ENCODE measurements around the gene DACH1. TPM values are rescaled to one million over a fixed set of nuclear protein-coding genes. Genes with fewer than 3 reads are reported as not detected.

The DACH1 gene
- total RNA-seq, 2 experiments from 2014 or later: not detected

DNA sequence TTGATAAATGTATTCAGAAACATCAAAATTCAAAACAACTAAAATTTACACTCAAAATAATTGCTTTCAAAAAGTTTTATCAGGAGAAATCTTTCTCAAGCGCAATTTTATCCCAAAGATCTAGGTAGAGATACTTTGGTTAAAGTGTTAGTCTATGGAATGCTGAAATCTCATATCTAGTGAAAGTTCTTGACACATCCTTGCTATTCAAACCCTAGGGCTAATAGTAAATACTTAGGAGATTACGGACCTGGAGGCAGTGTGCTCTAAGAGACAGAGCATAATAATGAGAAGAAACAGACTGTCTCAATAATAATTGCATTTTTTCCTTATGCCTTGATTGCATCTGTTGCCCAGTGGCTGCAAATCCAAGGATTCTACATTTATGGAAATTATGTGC lies 330.8 kb downstream of the DACH1 start:
- H3K4me2 ChIP-seq (ENCODE audit: low read length): no peak overlapping the region
- no peaks in the 10 kb centered on the region for H3K79me2 ChIP-seq (ENCODE audit: insufficient read depth, low read depth, low read length)
- H2AFZ ChIP-seq (ENCODE audit: low read length): no peak overlapping the region
- no peaks in the 10 kb centered on the region for H3K4me1 ChIP-seq (ENCODE audit: insufficient read depth, low read length, poor library complexity, severe bottlenecking)
- DNase-seq (ENCODE audit: low spot score): no peak
- no peaks in the 10 kb centered on the region for H3K9me2 ChIP-seq (ENCODE audit: insufficient read depth, low read length)
- intact Hi-C loops (cut with micrococcal nuclease; ENCODE audit: unreplicated experiment): no loop called here
- no peaks in the 10 kb centered on the region for H3K36me3 ChIP-seq (ENCODE audit: insufficient read depth, low read length)
- no peak overlapping the region for H3K27ac ChIP-seq (ENCODE audit: low read depth, low read length, poor library complexity, severe bottlenecking)
- no peaks in the 10 kb centered on the region for H4K20me1 ChIP-seq (ENCODE audit: insufficient read depth, low read length)
- no peaks in the 10 kb centered on the region for H3K9me3 ChIP-seq (ENCODE audit: low read length)
- no TSS peak for BruUV-seq (replicated peaks)
- H3K4me3 ChIP-seq (ENCODE audit: low read depth, low read length, poor library complexity, severe bottlenecking): no peak overlapping the region
- TF ChIP-seq EZH2phosphoT487 (IDR thresholded peaks at IDR 0.05; ENCODE audit: borderline replicate concordance, low read depth, low read length): no peak
- TF ChIP-seq, protein P1, sequence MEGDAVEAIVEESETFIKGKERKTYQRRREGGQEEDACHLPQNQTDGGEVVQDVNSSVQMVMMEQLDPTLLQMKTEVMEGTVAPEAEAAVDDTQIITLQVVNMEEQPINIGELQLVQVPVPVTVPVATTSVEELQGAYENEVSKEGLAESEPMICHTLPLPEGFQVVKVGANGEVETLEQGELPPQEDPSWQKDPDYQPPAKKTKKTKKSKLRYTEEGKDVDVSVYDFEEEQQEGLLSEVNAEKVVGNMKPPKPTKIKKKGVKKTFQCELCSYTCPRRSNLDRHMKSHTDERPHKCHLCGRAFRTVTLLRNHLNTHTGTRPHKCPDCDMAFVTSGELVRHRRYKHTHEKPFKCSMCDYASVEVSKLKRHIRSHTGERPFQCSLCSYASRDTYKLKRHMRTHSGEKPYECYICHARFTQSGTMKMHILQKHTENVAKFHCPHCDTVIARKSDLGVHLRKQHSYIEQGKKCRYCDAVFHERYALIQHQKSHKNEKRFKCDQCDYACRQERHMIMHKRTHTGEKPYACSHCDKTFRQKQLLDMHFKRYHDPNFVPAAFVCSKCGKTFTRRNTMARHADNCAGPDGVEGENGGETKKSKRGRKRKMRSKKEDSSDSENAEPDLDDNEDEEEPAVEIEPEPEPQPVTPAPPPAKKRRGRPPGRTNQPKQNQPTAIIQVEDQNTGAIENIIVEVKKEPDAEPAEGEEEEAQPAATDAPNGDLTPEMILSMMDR (conservative IDR thresholded peaks at IDR 0.05; ENCODE audit: low read length): no peak
- CTCF ChIA-PET (ENCODE audit: unreplicated experiment): no interaction called here
- POLR2A ChIA-PET: no interaction called here

DNA sequence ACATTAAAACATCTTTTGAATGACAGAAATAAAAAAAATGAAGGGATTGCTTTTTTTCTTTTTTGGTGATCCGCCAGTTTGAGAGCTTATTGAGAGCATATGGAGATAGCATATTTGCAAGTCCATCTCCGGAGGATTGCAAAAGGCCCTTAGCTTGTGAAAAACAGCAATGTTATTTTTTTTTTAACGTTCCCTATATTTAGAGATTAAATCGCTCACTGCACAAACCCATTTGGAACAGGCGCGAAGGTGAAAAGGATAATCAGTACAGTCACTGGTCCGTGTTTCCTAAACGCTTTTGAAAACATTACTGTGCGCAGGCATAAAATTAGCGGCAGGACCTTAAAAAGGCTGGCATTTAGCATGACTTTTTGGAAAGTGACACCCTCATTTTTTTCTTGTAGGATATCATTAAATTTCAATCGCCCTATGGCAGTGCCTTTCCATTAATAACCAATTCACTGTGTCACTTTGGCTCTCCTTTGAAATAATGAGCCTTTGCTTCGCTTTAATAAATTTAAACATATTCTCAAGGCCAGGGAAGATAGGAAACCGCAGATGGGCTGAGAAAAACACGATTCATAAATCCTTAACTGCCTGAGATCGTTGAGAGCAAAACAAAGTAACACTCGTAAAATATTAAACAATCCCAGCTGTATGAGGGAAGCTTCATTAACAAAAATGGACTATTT lies 342.2 kb downstream of the DACH1 start:
- no peak overlapping the region for H2AFZ ChIP-seq (ENCODE audit: low read length)
- H3K4me1 ChIP-seq (ENCODE audit: insufficient read depth, low read length, poor library complexity, severe bottlenecking): no peaks in the 10 kb centered on the region
- no peaks in the 10 kb centered on the region for H3K79me2 ChIP-seq (ENCODE audit: insufficient read depth, low read depth, low read length)
- ChIA-PET POLR2A (no interaction called here), CTCF (ENCODE audit: unreplicated experiment) (no interaction called here)
- H3K4me3 ChIP-seq (ENCODE audit: low read depth, low read length, poor library complexity, severe bottlenecking): no peak overlapping the region
- no peak overlapping the region for H3K4me2 ChIP-seq (ENCODE audit: low read length)
- H4K20me1 ChIP-seq (ENCODE audit: insufficient read depth, low read length): no peaks in the 10 kb centered on the region
- H3K36me3 ChIP-seq (ENCODE audit: insufficient read depth, low read length): no peaks in the 10 kb centered on the region
- no peaks in the 10 kb centered on the region for H3K9me2 ChIP-seq (ENCODE audit: insufficient read depth, low read length)
- no peak for TF ChIP-seq EZH2phosphoT487 (IDR thresholded peaks at IDR 0.05; ENCODE audit: borderline replicate concordance, low read depth, low read length)
- TF ChIP-seq, protein P1 (conservative IDR thresholded peaks at IDR 0.05; ENCODE audit: low read length): no peak
- intact Hi-C loops (cut with micrococcal nuclease; ENCODE audit: unreplicated experiment): no loop called here
- no peak for DNase-seq (ENCODE audit: low spot score)
- H3K9me3 ChIP-seq (ENCODE audit: low read length): no peaks in the 10 kb centered on the region
- no peak overlapping the region for H3K27ac ChIP-seq (ENCODE audit: low read depth, low read length, poor library complexity, severe bottlenecking)
- no TSS peak for BruUV-seq (replicated peaks)

GRCh38 chr13:71524245-71524612 lies 342.8 kb downstream of the DACH1 start:
- CTCF ChIA-PET (ENCODE audit: unreplicated experiment): no interaction called here
- Histone ChIP-seq H2AFZ (ENCODE audit: low read length) (no peak overlapping the region), H3K79me2 (ENCODE audit: insufficient read depth, low read depth, low read length) (no peaks in the 10 kb centered on the region), H3K9me2 (ENCODE audit: insufficient read depth, low read length) (no peaks in the 10 kb centered on the region), H3K4me1 (ENCODE audit: insufficient read depth, low read length, poor library complexity, severe bottlenecking) (no peaks in the 10 kb centered on the region), H3K4me2 (ENCODE audit: low read length) (no peak overlapping the region), H3K36me3 (ENCODE audit: insufficient read depth, low read length) (no peaks in the 10 kb centered on the region), H4K20me1 (ENCODE audit: insufficient read depth, low read length) (no peaks in the 10 kb centered on the region), H3K27ac (ENCODE audit: low read depth, low read length, poor library complexity, severe bottlenecking) (no peak overlapping the region), H3K9me3 (ENCODE audit: low read length) (no peaks in the 10 kb centered on the region), H3K4me3 (ENCODE audit: low read depth, low read length, poor library complexity, severe bottlenecking) (no peak overlapping the region)
- POLR2A ChIA-PET: no interaction called here
- no peak for TF ChIP-seq EZH2phosphoT487 (IDR thresholded peaks at IDR 0.05; ENCODE audit: borderline replicate concordance, low read depth, low read length)
- TF ChIP-seq, protein P1 (conservative IDR thresholded peaks at IDR 0.05; ENCODE audit: low read length): no peak
- BruUV-seq (replicated peaks): no TSS peak
- DNase-seq (ENCODE audit: low spot score): no peak
- intact Hi-C loops (cut with micrococcal nuclease; ENCODE audit: unreplicated experiment): no loop called here

All from OCI-LY7 (cell line).